Kidney capillary endothelial cell (primary cell): ENCODE measurements around the gene GBP1.
"Not testable (repeated sequence)": the region's sequence is repeated elsewhere in the genome, so short reads cannot be mapped to it uniquely, and the experiment has no call there.

Experiments
- DNase-seq: peaks from one replicate; pipeline ENCODE4 v3.0.0-alpha.2; 2018; ENCODE audit warnings: low spot score

The GBP1 gene

DNA sequence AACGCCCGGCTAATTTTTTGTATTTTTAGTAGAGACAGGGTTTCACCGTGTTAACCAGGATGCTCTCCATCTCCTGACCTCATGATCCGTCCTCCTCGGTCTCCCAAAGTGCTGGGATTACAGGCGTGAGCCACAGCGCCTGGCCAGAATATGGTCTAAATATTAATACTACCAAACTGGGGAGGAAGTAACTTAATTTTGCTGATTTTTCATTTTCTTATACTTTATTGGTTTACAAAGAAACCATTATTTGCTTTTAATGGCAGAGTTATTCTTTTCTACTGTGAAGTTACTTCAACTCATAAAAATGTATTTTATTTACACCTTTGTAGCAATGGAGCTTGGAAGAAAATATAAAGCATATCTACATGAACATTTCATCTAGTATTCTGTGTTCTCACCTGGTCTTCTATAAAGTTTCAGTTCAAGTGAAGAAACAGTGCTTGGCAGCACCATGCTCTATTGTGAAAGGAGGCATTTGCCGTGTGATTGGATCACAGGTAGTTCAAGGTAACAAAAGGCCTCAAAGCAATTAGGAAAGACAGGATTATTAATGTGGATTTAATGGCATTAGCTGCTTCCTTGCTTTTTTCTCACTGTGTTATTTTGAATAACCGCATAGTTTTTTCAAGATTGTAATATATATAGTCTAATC lies 13.6 kb downstream of the GBP1 start:
- DNase-seq, result no peak

DNA sequence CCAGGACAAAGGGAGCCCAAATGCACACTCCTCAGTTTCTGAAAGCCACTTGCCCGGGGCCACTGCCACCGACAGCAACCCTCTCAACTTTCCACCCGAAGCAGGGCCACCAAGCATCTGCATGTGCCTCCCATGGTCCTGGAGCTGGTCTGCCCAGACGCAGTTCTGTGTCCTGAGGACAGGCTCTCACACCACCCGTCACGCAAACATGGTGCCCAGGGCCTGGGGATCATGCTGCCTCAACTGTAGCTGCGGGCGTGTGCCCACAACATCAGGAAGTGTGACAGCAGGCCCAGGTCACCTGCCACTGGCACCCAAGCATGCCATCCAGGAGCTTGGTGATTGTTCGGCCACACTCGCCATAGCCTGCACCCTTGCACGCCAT lies 14.4 kb downstream of the GBP1 start:
- no peak for DNase-seq

DNA sequence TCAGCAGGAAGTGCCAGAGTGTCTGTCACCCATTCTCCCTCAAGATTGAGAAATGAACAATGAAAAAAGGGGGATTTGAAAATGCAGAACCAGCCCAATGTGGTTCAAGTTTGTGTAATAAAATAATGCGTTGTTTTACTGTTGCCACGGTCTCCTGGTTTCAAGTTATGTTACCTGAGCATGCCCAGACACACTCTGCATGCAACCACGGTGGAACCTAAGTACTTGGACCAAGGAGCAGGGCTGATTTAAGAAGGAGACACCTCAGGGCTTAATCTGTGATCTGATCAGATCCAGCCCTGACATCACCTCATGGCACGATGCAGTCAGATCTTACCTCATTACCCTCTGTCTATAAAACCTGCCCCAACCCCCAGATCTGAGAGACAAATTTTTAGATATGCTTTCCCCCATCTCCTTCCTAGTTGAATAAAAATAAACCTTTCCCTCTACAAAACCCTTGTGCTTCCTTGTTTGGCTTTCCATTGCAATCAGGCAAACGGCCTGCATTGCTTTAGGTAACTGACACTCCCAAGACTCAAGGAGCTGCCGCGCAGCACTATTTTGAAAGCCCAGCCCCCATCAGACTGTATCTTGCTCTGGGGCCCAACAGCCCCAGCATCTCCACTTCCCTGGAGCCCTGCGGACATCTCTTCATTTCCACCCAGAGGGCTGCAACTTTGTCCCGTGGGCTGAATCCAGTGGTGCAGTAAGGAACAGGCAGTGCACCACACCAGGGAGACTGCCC lies 14.9 kb downstream of the GBP1 start:
- not testable (repeated sequence) for DNase-seq

GRCh38 chr1:89049187-89049586 lies 15.8 kb downstream of the GBP1 start:
- DNase-seq, result not testable (repeated sequence)

- DNase-seq, result no peak
These were observed 17.3 kb downstream of the GBP1 start for GRCh38 chr1:89047734-89048133.

DNA sequence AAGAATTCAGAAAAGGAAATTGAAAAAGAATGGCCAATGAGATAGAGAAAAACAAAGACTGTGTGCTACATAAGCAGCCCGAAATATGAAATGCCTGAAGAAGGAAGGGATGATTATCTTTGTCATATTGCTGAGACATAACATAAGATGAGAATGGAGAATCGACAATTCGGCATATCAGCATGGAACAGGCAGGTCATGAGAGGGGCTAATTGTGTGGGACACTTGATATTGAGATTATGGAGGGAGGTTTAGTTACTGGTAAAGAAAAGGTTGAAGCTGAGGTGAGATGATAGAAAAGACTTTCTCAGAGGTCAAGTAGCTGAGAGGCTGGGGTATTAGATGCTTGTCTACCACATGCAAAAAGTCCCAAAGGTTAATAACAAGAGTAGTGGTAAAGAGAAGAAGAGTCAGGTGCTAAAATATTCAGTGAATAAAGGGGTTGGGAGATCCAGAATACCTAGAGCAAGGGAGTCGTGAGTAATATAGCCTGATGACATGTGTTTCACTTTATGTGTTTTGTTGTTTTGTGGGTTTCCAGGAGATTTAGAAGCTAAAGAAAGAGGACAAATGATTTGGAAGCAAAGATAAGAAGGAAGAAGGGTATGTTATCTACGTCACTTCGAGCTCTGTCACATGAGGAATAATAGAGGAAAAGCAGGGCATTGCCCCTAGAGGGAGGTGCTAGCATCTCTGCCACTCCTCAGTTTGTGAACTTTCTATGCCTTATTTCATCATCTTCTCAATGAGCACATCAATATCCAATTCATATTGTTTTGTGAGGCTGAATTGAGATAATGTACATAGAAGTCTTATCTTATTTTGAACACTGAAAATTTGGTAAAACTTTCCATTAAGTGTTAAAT lies 18.5 kb downstream of the GBP1 start:
- DNase-seq, result not testable (repeated sequence)

- DNase-seq, result no peak
These were observed 19.9 kb downstream of the GBP1 start for GRCh38 chr1:89044970-89045721.

DNA sequence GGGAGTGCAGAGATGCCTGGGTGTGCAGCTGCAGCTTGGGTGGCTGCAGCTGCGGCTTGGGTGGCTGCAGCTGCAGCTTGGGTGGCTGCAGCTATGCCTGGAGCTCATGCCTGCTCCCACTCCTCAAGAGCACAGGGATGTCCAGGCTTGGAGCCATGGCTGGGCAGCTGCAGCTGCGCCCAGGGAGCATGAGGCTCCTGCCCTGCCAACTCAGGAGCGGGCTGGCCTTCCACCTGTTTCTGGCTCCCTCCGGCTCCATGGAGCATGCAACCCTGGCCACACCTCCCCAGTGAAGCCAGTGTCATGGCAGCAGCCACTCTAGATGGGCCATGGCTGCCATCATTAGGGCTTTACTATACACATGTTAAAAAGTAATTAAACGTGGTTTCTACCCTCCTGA lies 21.1 kb downstream of the GBP1 start:
- no peak for DNase-seq

DNA sequence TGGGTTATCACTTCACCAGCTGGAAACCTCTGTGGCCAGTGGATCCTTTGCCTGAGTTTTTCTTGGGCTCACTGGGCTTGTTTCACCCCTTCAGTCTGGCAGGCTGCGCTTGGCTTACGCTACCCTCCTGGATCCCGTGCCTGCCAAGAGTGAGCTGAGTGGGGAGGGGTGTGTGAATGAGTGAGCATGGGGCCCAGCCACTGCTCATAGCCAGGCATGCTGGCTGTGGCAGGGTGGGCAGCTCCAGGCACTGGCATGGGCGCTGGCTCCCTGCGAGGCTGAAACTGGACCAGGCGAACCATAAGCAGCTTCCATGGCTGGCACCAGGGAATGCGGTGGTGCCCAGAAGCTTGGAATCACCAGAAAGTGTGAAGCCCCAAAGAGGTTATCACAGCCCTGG lies 22.5 kb downstream of the GBP1 start:
- no peak for DNase-seq

GRCh38 chr1:89041721-89042120 lies 23.3 kb downstream of the GBP1 start:
- DNase-seq, result no peak

DNA sequence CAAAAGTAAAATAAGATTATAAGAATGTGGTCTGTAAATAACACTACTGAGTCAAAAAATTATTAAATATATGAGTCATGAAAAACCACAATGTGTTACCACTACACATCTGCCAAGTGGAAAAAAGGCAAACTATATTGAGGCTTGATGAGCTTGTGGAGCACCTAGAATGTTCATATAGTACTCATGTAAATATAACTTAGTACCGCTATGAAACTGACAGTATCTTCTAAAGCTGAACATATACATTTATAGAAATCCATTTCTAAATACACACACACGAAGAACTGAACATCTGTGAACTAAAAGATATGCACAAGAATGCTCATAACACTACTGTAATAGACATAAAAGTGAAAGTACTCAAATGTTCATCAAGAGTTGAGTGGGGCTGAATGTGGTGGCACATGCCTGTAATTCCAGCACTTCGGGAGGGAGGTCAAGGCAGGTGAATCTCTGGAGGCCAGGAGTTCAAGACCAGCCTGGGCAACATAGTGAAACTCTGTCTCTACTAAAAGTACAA lies 23.8 kb downstream of the GBP1 start:
- no peak for DNase-seq

DNA sequence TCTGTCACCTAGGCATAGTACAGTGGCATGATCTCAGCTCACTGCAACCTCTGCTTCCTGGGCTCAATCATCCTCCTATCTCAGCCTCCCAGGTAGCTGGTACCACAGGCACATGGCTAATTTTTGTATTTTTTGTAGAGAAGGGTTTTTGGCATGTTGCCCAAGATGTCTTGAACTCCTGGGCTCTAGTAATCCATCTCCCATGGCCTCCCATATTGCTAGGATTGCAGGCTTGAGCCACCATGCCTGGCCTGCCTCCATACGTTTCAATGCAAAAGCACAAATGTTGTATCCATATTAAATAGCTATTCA lies 24.7 kb downstream of the GBP1 start:
- no peak for DNase-seq

- no peak for DNase-seq
These were observed 27.8 kb downstream of the GBP1 start for GRCh38 chr1:89037186-89037585.

- DNase-seq, result no peak
These were observed 29.9 kb downstream of the GBP1 start for GRCh38 chr1:89035080-89035479.

DNA sequence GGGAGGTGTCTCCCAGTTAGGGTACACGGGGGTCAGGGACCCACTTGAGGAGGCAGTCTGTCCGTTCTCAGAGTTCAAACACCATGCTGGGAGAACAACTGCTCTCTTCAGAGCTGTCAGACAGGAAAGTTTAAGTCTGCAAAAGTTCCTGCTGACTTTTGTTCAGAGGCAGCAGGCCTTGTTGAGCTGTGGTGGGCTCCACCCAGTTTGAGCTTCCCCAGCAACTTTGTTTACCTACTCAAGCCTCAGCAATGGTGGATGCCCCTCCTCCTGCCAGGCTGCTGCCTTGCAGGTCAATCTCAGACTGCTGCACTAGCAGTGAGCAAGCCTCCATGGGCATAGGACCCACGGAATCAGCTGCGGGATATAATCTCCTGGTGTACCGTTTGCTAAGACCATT lies 31.0 kb downstream of the GBP1 start:
- DNase-seq, result not testable (repeated sequence)

DNA sequence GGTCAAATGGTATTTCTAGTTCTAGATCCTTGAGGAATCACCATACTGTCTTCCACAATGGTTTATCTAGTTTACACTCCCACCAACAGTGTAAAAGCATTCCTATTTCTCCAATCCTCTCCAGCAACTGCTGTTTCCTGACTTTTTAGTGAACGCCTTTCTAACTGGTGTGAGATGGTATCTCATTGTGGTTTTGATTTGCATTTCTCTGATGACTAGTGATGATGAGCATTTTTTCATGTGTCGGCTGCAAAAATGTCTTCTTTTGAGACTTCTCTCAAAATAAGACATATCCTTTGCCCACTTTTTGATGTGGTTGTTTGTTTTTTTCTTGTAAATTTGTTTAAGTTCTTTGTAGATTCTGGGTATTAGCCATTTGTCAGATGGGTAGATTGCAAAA lies 36.0 kb downstream of the GBP1 start:
- DNase-seq, result not testable (repeated sequence)

- no peak for DNase-seq
These were observed 39.1 kb downstream of the GBP1 start for GRCh38 chr1:89025928-89026327.

GRCh38 chr1:89023026-89023425 lies 42.0 kb downstream of the GBP1 start:
- no peak for DNase-seq

DNA sequence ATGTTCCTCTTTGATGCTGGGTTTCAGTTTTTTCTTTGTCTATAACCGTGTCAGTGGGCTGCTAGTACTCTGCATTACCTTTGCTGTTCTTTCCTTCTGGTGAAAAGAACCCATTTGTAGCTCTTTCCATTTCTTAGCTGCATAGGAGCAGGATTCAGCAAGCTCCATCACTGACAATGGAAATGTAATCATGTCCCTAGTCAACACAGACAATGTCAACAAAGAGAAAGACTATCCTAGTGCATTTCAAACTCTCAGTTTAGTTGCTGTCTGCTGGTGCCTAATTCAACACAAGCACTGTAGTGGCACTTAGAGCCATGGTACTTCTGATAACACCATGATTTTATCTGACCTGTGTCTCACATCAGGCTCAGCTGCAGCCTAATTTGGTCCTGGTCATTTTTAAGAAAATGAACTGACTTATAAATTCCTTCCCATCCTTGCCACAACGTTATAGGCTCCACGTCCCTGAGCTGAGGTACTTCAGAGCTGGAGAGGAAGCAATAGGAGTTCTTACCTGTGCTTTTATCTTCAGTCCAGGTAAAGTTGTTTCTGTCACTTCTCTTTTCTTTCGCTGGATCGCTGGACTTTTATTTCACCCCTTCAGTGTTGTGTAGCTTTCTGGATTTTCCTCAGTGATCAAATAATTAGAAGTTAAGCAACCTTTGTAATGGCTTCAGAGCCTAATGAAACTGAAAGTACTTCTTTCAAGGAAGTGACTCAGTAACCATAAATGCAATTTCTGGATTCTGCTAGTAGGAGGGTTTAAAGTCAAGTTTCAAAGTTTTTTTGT lies 42.6 kb downstream of the GBP1 start, which contains the start of gene GBP3:
Gene GBP3 (minus strand): TSS at position 700 of the 793 bp plus-strand sequence. CDS start 2,145 bp downstream, outside the sequence.
- DNase-seq, result peak; percentile 72

DNA sequence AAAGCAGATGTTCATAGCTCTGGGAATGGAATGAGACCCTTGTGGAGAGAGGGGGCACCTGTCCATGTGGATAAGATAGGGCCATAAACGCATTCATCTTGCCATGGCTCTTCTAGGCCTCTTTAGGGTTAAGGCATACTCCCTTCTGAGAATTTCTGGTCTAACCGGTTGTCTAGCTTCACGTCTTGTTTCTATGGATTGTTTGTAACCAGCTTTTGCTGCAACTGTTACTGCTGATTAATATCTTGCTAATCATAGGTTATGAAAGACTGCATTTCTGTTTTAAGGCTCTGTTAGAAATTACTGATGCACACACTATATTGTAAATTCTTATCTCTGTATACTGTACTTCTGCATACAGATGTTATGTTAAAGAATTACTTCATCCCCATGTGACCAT lies 46.7 kb downstream of the GBP1 start:
- not testable (repeated sequence) for DNase-seq

- no peak for DNase-seq
These were observed 56.5 kb downstream of the GBP1 start for GRCh38 chr1:89008511-89008910.
